HL-60 (cell line): ENCODE results near the gene EPB41L2.

Experiments used
- DNase-seq, 2 experiments: peaks; one replicate each; pipeline ENCODE4 v3.0.0-alpha.2; 2010 to 2020; ENCODE audit warnings: low read depth in 1 of 2, low spot score in 1 of 2
- H3K27ac ChIP-seq: fragments of 250-450 bp; sonication (Bioruptor Pico); replicated peaks from 2 replicates; pipeline ENCODE4 v1.5.1; 2020; ENCODE audit warnings: mild to moderate bottlenecking, moderate library complexity
- H3K27me3 ChIP-seq: fragments of 250-450 bp; sonication (Bioruptor Pico); 2 replicates; pipeline ENCODE4 v1.5.1; 2021; ENCODE audit warnings: mild to moderate bottlenecking, moderate library complexity; ENCODE audit not compliant: insufficient read depth, poor library complexity, severe bottlenecking
- H3K4me3 ChIP-seq: replicated peaks from 2 replicates; pipeline ENCODE4 v1.5.1; 2011; ENCODE audit warnings: mild to moderate bottlenecking, control low read depth, low read length; ENCODE audit not compliant: insufficient read depth
- CTCF ChIP-seq: IDR thresholded peaks from one replicate; pipeline ENCODE4 v1.5.1; 2011; ENCODE audit warnings: low read length, control low read depth, inconsistent platforms; ENCODE audit not compliant: insufficient read depth
- GABPA ChIP-seq: IDR thresholded peaks from 2 replicates; pipeline ENCODE4 v1.6.1; 2012; ENCODE audit warnings: low read depth
- POLR2AphosphoS5 ChIP-seq: IDR thresholded peaks from 2 replicates; pipeline ENCODE4 v1.6.1; 2012; ENCODE audit warnings: low read depth
- SPI1 ChIP-seq: IDR thresholded peaks from 2 replicates; pipeline ENCODE4 v1.6.1; 2012; ENCODE audit warnings: low read depth, mild to moderate bottlenecking, borderline replicate concordance
- TF ChIP-seq, protein P1 (sequence below): IDR thresholded peaks from 2 replicates; pipeline ENCODE4 v1.6.1; 2012; ENCODE audit warnings: low read depth; ENCODE audit not compliant: insufficient replicate concordance

The EPB41L2 gene

GRCh38 chr6:131038597-131039344, 24.3 kb downstream of the EPB41L2 start:
- no peaks in the 10 kb centered on the region for H3K27me3 ChIP-seq
- no peak overlapping the region for H3K4me3 ChIP-seq
- no peak overlapping the region for H3K27ac ChIP-seq
- DNase-seq, result no peak
- TF ChIP-seq CTCF (no peak), GABPA (no peak)
- TF ChIP-seq, protein P1, sequence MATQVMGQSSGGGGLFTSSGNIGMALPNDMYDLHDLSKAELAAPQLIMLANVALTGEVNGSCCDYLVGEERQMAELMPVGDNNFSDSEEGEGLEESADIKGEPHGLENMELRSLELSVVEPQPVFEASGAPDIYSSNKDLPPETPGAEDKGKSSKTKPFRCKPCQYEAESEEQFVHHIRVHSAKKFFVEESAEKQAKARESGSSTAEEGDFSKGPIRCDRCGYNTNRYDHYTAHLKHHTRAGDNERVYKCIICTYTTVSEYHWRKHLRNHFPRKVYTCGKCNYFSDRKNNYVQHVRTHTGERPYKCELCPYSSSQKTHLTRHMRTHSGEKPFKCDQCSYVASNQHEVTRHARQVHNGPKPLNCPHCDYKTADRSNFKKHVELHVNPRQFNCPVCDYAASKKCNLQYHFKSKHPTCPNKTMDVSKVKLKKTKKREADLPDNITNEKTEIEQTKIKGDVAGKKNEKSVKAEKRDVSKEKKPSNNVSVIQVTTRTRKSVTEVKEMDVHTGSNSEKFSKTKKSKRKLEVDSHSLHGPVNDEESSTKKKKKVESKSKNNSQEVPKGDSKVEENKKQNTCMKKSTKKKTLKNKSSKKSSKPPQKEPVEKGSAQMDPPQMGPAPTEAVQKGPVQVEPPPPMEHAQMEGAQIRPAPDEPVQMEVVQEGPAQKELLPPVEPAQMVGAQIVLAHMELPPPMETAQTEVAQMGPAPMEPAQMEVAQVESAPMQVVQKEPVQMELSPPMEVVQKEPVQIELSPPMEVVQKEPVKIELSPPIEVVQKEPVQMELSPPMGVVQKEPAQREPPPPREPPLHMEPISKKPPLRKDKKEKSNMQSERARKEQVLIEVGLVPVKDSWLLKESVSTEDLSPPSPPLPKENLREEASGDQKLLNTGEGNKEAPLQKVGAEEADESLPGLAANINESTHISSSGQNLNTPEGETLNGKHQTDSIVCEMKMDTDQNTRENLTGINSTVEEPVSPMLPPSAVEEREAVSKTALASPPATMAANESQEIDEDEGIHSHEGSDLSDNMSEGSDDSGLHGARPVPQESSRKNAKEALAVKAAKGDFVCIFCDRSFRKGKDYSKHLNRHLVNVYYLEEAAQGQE, result no peak

- TF ChIP-seq POLR2AphosphoS5 (no peak), GABPA (no peak), CTCF (no peak), SPI1 (no peak)
- TF ChIP-seq, protein P1, result no peak
- Histone ChIP-seq H3K4me3 (no peak overlapping the region), H3K27ac (no peak overlapping the region), H3K27me3 (no peaks in the 10 kb centered on the region)
- DNase-seq, result no peak
These were observed 25.7 kb downstream of the EPB41L2 start for GRCh38 chr6:131037194-131037897.

DNA sequence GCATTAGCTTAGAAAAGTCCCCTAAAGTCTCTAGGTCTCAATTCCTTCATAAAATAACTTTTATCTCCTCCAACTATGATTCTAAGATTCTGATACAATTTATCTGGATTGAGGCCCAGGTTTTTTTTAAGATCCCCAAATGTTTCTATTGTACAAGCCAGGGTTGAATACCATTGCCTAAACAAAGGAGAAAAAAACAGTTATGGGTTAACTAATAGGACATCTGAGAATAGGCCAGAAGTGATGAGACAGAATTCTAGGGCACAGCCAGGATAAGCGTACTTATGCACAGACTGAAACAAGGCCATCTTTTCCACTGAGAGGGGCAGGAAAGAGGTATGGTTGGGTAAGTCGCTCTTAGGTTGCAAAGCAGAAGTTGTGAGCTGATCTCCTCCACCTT, 26.4 kb downstream of the EPB41L2 start:
- no peak overlapping the region for H3K4me3 ChIP-seq
- no peaks in the 10 kb centered on the region for H3K27me3 ChIP-seq
- H3K27ac ChIP-seq, result no peak overlapping the region
- TF ChIP-seq SPI1 (no peak), GABPA (no peak), POLR2AphosphoS5 (no peak), CTCF (no peak)
- TF ChIP-seq, protein P1, result no peak
- no peak for DNase-seq
